WTC11 (cell line): ENCODE results near the gene ZNRF3.

ENCODE experiments used
- ATF1 ChIP-seq: sonication (generic); formaldehyde crosslinking; IDR thresholded peaks from 2 replicates; pipeline ENCODE4 v1.8.1; 2023; ENCODE audit warnings: mild to moderate bottlenecking, moderate library complexity, missing genetic modification reagents
- ATF3 ChIP-seq: sonication (generic); formaldehyde crosslinking; conservative IDR thresholded peaks from 2 replicates; pipeline ENCODE4 v1.8.1; 2022; ENCODE audit warnings: mild to moderate bottlenecking, missing genetic modification reagents
- CREB1 ChIP-seq: sonication (generic); formaldehyde crosslinking; IDR thresholded peaks from 2 replicates; pipeline ENCODE4 v1.8.0; 2023; ENCODE audit warnings: mild to moderate bottlenecking, missing genetic modification reagents
- CTCF ChIP-seq: fragments of 200-600 bp; IDR thresholded peaks from 2 replicates; pipeline ENCODE4 v1.8.0; 2022; ENCODE audit warnings: antibody characterized with exemption
- IRF1 ChIP-seq: sonication (generic); formaldehyde crosslinking; IDR thresholded peaks from 2 replicates; pipeline ENCODE4 v1.8.0; 2023; ENCODE audit warnings: missing genetic modification reagents
- OVOL2 ChIP-seq: fragments of 250-450 bp; sonication (Bioruptor Pico); IDR thresholded peaks from 2 replicates; pipeline ENCODE4 v1.9.0; 2021; ENCODE audit warnings: mild to moderate bottlenecking, borderline replicate concordance
- TEAD4 ChIP-seq: sonication (generic); formaldehyde crosslinking; IDR thresholded peaks from 2 replicates; pipeline ENCODE4 v1.8.0; 2022; ENCODE audit warnings: mild to moderate bottlenecking, missing genetic modification reagents
- USF2 ChIP-seq: sonication (generic); formaldehyde crosslinking; IDR thresholded peaks from 2 replicates; pipeline ENCODE4 v1.8.1; 2023; ENCODE audit warnings: mild to moderate bottlenecking, missing genetic modification reagents, moderate library complexity
- ZBTB21 ChIP-seq: sonication (generic); formaldehyde crosslinking; IDR thresholded peaks from 2 replicates; pipeline ENCODE4 v1.8.1; 2023; ENCODE audit warnings: mild to moderate bottlenecking, missing genetic modification reagents, borderline replicate concordance

GRCh38 chr22:29002603-29003002, 119.2 kb downstream of the ZNRF3 start:
- TF ChIP-seq TEAD4 (CRISPR knock-in tag) (no peak), CTCF (no peak), USF2 (CRISPR knock-in tag) (no peak), IRF1 (CRISPR knock-in tag) (no peak), OVOL2 (CRISPR knock-in tag) (no peak), CREB1 (no peak), ZBTB21 (CRISPR knock-in tag) (no peak), ATF1 (no peak), ATF3 (CRISPR knock-in tag) (no peak)
